HG02642 (cell line): ENCODE data around the gene GNAI2.

Source experiments
- ATAC-seq: cut with Tn5 transposase; IDR thresholded peaks from one replicate; pipeline ENCODE4 v1.9.1; 2021; ENCODE audit warnings: mild to moderate bottlenecking; ENCODE audit not compliant: unreplicated experiment, poor library complexity

Gene GNAI2

DNA sequence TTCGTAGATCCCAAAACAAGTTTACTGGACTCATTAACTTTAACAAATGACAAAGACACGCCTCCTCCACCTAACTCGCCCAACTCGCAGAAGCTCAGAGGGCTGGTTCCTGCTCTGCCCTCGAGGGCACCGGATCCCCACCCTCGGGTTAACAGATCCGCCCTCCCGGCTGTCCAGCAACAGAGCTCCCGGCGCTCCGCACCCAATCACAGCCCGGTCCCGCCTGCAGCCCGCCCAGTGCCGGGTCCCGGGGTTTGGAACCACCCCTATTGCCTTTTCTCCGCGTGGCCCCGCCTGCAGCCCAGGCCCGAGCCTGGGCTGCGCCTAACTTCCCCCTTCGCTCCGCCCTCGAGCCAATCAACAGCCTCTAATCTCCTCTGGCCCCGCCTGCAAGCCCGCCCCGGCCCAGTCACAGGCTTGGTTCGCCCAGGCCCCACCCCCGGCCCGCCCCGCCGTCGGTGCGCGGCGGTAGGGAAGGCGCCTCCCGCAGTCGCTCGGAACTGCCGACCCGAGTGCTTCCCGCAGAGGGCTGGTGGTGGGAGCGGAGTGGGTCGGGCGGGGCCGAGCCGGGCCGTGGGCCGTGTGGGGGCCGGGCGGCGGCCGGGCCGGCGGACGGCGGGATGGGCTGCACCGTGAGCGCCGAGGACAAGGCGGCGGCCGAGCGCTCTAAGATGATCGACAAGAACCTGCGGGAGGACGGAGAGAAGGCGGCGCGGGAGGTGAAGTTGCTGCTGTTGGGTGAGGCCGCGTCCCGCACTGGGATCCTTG is at the start of gene GNAI2:
GNAI2 (plus strand) TSS at position 489 of the 768 bp plus-strand sequence; CDS start at position 621, 132 bp downstream.
- peak; percentile 92 for ATAC-seq

DNA sequence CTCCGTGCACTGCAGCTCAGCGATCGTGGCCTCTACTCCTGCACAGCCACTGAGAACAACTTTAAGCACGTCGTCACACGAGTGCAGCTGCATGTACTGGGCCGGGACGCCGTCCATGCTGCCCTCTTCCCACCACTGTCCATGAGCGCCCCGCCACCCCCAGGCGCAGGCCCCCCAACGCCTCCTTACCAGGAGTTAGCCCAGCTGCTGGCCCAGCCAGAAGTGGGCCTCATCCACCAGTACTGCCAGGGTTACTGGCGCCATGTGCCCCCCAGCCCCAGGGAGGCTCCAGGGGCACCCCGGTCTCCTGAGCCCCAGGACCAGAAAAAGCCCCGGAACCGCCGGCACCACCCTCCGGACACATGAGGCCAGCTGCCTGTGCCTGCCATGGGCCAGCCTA is 48.3 kb upstream of the GNAI2 start:
- no peak for ATAC-seq

GRCh38 chr3:50189274-50189673 is 46.7 kb upstream of the GNAI2 start:
- ATAC-seq = no peak

DNA sequence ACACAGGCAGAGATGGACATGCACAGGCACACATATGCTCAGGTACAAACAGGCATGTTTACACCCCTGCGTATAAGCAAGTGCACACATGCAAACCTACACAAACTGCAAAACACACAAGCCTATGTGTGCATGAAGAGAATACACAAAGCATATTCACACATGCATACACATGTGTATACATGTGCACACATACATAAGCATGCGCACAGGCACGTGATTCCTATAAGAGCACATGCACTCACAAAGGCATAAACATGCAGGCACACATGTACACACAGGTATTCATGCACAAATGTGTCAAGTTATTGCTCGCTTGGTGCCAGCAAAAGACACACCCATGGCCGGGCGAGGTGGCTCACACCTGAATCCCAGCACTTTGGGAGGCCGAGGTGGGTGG is 46.0 kb upstream of the GNAI2 start:
- ATAC-seq = no peak

- ATAC-seq = no peak
These were observed 44.9 kb upstream of the GNAI2 start, which contains the start of gene GNAT1 for GRCh38 chr3:50190936-50191660. Gene GNAT1 (plus strand): TSS chr3:50191610. CDS start chr3:50191726, 116 bp downstream.

GRCh38 chr3:50192124-50192523 is 43.9 kb upstream of the GNAI2 start:
- ATAC-seq = no peak

DNA sequence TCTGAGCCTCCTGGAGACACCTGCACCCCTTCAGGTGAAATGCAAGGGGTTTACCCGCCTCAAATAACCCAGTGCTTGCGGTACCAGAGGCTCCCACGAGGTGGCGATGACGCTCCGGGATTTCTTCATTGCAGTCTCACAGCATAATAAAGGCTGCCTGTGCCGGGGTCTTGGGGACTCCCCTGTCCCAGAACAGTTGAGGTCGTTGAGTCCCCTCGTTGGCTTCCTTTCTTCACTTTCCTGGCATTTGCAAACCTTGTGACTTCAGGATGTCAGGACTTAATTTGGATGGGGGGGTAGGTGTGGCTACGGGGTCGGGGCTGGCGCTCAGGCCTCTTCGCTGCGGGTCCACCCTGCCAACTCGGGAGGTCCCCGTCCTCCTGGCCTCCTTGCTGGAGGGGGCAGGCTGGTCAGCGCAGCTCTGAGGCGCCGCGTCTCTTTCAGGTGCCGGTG is 43.3 kb upstream of the GNAI2 start:
- ATAC-seq = no peak

- ATAC-seq = no peak
These were observed 42.7 kb upstream of the GNAI2 start for GRCh38 chr3:50193286-50193685.

DNA sequence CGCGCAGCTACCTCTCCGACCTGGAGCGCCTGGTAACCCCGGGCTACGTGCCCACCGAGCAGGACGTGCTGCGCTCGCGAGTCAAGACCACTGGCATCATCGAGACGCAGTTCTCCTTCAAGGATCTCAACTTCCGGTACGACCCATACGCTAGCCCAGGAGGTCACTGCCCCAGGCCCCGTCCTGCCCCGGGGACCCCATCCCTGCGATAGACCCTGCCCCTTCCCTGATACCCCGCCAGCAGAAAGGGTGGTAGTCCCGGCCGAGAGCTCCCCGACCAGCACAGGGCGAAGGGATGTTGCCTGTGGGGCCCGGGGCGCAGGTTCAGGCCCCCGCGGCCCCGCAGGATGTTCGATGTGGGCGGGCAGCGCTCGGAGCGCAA is 42.3 kb upstream of the GNAI2 start:
- ATAC-seq = no peak

- ATAC-seq = no peak
These were observed 41.7 kb upstream of the GNAI2 start for GRCh38 chr3:50194128-50194902.

- no peak for ATAC-seq
These were observed 41.0 kb upstream of the GNAI2 start for GRCh38 chr3:50194903-50195500.

DNA sequence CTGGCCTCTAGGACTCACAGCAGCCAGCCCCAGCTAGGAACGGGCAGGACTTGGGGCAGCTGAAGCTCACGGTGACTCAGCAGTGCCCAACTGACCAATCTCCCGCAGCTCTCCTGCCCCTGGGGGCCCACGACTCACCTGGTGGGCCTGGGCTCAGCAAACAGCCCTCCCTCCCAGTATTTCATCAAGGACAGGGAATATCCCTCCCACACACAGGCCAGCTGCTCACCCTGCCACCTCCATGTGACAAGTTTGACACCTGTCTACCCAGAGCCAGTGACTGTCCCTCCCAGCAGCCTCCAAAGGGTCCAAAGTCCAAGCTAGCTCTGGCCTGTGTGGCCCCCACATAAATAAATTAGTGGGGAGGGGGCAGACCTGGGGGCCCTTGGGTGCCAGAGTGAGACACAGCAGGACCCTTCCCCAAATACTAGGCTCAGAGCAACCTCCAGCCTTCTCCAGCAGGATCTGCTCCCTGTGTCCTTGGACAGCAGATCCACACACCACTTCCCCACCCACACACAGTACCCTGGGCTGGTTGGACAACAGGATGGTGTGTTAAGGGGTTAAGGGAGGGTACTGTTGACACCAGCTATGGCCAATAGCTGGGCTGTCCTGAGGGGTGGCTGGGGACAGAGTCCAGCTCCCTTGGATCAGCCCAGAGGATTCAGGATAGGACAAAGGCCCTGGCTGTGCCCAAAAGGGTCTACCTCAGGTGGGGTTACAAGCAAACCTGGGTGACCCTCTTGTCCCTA is 40.3 kb upstream of the GNAI2 start:
- no peak for ATAC-seq

- no peak for ATAC-seq
These were observed 39.7 kb upstream of the GNAI2 start for GRCh38 chr3:50196253-50196801.

- no peak for ATAC-seq
These were observed 34.3 kb upstream of the GNAI2 start for GRCh38 chr3:50201573-50202315.

- no peak for ATAC-seq
These were observed 33.5 kb upstream of the GNAI2 start for GRCh38 chr3:50202353-50203112.

- no peak for ATAC-seq
These were observed 32.7 kb upstream of the GNAI2 start for GRCh38 chr3:50203113-50203808.
